ENCODE data around the gene POU3F4.

The POU3F4 gene

DNA sequence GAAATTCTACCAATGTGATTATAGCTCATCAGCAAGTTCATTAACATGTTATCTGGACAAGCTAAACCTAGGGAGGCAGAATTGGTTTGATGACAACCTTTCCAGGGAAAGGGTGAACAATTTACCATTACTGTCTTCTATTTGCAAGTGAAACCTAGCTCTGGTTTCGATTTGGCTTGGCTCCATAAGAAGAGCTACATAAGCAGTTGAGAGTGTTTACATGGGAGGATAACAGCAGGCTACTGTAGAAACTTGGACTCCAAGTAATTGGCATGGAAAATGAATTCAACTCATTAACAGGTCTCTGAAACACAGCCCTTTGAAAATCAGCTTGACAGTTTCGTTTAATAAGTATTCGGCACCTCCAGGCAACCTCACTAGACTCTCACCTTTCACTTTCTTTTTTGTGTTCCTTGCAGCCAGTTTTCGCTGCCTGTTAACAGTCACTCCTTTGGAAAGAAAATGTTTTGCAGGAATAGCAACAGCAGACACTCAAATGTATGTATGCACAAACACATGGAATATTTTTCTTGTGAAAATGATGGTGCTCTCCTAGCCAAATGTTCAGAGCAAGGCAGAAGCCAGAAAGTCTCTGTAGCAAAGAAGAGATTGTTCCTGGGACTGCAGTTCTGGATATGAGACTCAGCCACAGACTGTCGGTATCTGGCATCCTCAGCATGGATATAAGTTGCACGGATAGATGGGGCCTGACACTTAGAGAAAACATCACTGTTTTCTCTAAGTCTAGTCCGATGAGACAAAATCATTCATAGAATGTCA is 27.5 kb downstream of the POU3F4 start:
- Histone ChIP-seq H3K4me3 (ENCODE audit: insufficient read length, low read depth) (no peak overlapping the region), H3K27me3 (ENCODE audit: insufficient read depth, insufficient read length) (no peaks in the 10 kb centered on the region), H3K9ac (ENCODE audit: insufficient read length, low read depth) (no peak overlapping the region), H3K4me1 (ENCODE audit: insufficient read depth, insufficient read length) (no peaks in the 10 kb centered on the region), H3K36me3 (ENCODE audit: insufficient read depth, insufficient read length, low read length) (no peaks in the 10 kb centered on the region), H3K9me3 (ENCODE audit: insufficient read depth, low read length) (no peaks in the 10 kb centered on the region)
- no peak for DNase-seq (ENCODE audit: low read depth, low spot score)
- TF ChIP-seq ZNF274 (IDR thresholded peaks at IDR 0.05; ENCODE audit: low read depth, low read length), result no peak
- no peak for TF ChIP-seq SUZ12 (IDR thresholded peaks at IDR 0.05; ENCODE audit: extremely low read depth, insufficient read depth, insufficient read length)
- no peak for TF ChIP-seq YY1 (IDR thresholded peaks at IDR 0.05; ENCODE audit: insufficient read depth, insufficient read length)

Data from NT2/D1 (cell line).